Stimulated activated CD8-positive, alpha-beta memory T cell treated with anti-CD3 and anti-CD28 coated beads, Interleukin-7, amount 100 ng/mL, for 1 hour (primary cell): ENCODE data around the gene LUC7L.
"Not testable (repeated sequence)": the region's sequence is repeated elsewhere in the genome, so short reads cannot be mapped to it uniquely, and the experiment has no call there.

ENCODE experiments used
- DNase-seq, 2 donors: peaks; one replicate each; pipeline ENCODE4 v3.0.0-alpha.2; 2020; ENCODE audit warnings: low read depth in 2 of 2

Gene LUC7L

DNA sequence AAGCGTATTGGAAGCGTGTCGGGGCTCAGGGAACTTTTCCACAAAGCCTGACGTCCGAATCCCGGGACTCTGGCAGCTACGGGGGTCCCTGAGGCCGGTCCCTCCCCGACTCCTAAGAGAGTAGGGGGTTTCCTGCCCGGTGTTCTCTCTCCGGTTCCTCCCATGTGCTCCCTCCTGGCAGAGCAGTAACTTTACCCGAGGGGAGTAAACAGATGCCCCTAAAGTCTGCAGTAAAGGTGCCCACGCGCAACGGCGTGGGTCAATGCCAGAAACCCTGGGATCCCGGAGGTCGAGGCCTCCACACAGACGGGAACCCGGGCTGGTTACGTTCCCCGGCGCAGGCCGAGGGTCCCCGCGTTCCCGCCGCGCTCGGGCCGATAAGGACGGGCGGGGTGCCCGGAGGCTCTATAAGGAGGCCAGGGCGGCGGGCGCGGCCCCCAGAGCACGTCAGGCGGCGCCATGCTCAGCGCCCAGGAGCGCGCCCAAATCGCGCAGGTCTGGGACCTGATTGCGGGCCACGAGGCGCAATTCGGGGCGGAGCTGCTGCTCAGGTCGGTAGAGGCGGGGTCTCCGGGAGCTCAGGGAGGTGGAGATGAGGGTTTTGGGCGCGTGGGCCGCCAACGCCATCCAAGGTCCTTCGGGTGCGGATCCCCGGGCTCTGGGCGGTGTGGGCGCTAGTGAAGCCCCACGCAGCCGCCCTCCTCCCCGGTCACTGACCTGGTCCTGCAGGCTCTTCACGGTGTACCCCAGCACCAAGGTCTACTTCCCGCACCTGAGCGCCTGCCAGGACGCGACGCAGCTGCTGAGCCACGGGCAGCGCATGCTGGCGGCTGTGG is 63.5 kb downstream of the LUC7L start, which contains the start of gene HBM:
HBM (plus strand) TSS at position 440 of the 836 bp plus-strand sequence; CDS start at position 460, 20 bp downstream.
- DNase-seq = no peak

DNA sequence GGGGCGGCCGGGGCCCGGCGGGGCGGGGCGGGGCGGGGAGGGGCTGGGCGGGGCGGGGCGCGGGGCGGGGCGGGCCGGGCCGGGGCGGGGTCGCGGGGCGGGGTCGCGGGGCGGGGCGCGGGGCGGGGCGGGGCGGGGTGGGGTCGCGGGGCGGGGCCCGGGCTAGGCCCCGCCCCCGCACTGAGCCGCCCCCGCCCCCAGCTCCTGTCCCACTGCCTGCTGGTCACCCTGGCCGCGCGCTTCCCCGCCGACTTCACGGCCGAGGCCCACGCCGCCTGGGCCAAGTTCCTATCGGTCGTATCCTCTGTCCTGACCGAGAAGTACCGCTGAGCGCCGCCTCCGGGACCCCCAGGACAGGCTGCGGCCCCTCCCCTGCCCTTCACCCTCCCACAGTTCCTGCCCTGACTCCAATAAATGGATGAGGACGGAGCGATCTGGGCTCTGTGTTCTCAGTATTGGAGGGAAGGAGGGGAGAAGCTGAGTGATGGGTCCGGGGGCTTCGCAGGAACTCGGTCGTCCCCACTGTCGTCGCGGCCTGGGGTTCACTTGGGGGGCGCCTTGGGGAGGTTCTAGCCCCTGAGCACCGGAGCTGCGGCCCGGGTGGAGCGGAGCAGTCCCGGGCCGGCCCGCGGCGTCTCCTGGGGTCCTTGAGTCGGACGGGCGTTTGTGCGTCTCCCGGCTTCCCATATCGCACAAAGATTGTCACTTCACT is 64.3 kb downstream of the LUC7L start:
- no peak for DNase-seq

DNA sequence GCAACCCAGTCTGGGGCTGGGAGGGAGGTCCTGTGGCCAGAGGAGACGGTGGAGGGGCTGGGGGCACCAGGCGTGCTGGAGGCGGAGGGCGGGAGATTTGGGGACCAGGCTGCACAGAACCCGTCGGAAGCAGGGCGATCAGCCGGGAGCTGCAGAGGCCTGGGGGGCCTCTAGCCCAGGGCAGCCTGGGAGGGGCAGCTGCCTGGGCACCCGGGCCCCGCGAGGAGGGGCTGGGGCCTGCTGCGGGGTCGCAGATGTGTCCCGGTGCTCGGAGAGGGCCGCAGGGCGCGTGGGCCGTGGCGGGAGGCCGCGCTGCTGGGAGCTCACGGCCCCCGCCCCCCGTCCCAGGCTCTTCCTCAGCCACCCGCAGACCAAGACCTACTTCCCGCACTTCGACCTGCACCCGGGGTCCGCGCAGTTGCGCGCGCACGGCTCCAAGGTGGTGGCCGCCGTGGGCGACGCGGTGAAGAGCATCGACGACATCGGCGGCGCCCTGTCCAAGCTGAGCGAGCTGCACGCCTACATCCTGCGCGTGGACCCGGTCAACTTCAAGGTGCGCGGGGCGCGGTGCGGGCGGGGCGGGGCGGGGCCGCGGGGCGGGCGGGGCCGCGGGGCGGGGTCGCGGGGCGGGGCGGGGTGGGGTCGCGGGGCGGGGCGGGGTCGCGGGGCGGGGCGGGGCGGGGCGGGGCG is 65.0 kb downstream of the LUC7L start:
- not testable (repeated sequence) for DNase-seq

DNA sequence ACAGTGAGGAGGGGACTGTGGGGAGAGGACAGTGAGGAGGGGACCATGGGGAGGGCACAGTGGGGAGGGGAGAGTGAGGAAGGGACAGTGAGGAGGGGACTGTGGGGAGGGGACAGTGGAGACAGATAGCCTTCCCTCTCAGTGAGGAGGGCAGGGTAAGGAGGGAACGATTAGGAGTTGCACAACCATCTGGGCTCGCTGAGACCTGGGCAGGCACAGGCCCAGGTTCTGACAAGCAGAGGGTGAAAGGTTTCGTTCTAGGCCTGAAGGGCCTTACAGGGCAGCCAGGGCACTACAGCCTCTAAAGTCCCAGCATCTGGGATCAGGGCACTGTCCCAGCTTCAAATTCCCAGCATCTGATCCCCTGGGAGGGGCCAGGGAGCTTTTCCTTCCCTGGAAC is 65.6 kb downstream of the LUC7L start:
- not testable (repeated sequence) for DNase-seq

DNA sequence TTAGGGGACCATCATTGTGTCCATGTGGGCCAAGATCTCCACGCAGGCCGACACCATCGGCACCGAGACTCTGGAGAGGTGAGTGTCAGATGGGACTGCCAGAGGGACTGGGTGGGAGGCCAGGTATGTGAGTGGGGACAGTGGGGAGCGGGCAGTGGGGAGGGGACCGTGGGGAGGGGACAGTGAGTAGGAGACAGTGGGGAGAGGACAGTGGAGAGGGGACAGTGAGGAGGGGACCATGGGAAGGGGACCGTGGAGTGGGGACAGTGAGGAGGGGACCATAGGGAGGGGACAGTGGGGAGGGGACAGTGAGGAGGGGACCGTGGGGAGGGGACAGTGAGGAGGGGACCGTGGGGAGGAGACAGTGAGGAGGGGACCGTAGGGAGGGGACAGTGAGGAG is 66.1 kb downstream of the LUC7L start:
- not testable (repeated sequence) for DNase-seq

DNA sequence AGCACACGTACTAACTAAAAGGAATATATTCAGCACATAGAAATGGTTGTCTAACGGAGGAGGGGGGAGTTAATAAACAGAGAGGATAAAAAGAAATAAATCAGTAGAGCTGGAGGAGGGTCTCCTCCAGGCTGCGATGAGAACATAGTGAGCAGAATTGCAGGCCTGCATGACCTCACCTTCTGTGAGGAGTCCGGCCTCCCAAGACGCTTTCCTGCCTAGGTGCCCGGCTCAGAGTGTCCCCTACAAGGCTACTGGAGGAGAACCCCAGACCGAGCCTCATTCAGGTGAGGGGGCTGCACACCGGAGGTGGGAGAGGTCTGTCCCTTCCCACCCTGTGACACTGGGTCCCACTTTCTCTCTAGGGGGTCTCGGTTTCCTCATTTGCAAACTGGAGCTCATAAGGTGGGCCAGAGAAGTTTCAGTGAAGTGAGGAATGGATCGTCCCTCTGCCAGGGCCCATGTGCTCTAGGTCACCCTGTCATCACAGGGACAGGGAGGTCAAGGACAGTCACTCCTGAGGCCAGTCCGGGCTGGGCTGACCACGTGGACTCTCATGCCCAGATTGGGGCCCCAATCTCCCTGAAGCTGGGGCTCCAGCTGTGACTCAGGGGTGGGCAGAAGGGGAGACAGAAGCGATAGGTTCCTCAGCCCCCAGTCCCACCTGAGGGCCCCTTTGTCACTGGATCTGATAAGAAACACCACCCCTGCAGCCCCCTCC is 66.8 kb downstream of the LUC7L start:
- DNase-seq = no peak

DNA sequence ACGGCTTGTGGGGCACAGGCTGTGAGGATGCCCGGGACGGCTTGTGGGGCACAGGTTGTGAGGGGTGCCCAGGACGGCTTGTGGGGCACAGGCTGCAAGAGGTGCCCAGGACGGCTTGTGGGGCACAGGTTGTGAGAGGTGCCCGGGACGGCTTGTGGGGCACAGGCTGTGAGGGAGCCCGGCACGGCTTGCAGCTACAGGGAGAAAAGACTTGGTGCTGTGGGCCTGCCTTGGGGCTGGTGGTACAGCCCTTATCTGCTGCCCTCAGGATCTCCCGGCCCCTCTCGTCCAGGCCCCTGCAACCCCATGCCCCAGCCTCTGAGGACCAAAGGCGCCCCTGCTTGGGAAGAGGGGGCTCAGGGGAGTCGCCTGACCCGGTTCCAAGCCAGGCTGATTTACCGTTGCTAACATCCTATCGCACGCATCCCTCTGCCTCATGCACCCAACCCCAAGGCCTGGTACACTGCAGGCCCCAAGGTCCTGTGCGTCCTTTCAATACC is 68.5 kb downstream of the LUC7L start:
- DNase-seq = no peak

DNA sequence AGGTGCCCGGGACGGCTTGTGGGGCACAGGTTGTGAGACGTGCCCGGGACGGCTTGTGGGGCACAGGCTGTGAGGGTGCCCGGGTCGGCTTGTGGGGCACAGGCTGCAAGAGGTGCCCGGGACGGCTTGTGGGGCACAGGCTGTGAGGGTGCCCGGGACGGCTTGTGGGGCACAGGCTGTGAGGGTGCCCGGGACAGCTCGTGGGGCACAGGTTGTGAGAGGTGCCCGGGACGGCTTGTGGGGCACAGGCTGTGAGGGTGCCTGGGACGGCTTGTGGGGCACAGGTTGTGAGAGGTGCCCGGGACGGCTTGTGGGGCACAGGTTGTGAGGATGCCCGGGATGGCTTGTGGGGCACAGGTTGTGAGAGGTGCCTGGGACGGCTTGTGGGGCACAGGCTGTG is 69.0 kb downstream of the LUC7L start:
- DNase-seq = not testable (repeated sequence)

DNA sequence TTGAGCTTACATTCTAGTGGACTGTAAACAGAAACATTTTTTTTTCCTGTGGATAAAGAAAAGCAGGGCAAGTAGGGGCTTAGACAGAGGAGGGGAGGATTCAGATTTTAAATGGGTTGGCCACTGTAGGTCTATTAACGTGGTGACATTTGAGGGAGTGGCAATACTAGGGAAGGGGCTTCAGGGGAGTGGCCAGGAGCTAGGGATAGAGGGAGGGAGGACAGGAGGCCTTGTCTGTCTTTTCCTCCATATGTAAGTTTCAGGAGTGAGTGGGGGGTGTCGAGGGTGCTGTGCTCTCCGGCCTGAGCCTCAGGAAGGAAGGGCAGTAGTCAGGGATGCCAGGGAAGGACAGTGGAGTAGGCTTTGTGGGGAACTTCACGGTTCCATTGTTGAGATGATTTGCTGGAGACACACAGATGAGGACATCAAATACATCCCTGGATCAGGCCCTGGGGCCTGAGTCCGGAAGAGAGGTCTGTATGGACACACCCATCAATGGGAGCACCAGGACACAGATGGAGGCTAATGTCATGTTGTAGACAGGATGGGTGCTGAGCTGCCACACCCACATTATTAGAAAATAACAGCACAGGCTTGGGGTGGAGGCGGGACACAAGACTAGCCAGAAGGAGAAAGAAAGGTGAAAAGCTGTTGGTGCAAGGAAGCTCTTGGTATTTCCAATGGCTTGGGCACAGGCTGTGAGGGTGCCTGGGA is 70.0 kb downstream of the LUC7L start:
- no peak for DNase-seq

DNA sequence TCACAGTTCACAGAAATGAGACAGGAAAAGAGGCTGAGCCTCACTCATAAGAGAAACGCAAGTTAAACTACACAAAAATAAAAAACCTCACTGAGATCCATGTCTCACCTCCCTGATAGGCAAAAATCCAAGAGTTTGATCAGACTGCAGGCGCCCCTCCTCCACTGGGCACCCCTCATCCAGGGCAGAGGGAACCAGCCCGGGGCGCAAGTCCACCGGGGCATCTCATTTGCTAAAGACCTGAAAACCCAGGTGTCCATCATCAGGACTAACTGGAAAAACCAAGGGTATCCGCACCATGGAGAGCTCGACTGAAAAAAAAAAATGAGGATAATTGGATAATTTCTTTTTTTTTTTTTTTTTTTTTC is 74.2 kb downstream of the LUC7L start:
- no peak for DNase-seq

DNA sequence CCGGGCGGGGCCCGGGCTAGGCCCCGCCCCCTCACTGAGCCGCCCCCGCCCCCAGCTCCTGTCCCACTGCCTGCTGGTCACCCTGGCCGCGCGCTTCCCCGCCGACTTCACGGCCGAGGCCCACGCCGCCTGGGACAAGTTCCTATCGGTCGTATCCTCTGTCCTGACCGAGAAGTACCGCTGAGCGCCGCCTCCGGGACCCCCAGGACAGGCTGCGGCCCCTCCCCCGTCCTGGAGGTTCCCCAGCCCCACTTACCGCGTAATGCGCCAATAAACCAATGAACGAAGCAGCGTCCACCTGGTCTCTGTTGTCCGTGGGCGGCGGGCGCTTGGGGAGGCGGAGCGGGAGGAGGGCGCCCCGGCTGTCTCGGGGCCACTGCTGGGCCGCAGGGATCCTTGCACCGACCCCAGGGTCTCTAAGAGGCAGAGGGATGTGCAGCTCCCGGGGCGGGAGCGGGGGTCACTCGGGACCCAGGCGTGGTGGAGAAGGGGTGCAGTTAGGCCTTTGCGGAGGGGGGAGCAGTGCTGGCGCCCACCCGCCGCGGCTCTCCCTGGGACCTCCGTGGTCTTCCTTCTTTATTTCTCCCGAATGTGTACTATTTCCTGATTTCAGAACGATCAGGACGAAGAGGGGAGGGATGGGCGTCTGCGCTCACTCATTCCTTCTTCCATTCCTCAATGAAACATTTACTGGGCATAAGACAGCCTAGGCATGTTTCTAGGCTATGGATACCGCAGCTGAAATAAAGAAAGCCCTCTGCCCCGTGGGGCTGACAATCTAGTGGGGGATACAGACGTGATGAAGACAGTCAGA is 74.8 kb downstream of the LUC7L start:
- no peak for DNase-seq

DNA sequence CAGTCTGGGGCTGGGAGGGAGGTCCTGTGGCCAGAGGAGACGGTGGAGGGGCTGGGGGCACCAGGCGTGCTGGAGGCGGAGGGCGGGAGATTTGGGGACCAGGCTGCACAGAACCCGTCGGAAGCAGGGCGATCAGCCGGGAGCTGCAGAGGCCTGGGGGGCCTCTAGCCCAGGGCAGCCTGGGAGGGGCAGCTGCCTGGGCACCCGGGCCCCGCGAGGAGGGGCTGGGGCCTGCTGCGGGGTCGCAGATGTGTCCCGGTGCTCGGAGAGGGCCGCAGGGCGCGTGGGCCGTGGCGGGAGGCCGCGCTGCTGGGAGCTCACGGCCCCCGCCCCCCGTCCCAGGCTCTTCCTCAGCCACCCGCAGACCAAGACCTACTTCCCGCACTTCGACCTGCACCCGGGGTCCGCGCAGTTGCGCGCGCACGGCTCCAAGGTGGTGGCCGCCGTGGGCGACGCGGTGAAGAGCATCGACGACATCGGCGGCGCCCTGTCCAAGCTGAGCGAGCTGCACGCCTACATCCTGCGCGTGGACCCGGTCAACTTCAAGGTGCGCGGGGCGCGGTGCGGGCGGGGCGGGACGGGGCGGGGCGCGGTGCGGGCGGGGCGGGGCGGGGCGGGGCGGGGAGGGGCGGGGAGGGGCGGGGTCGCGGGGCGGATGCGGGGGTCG is 75.6 kb downstream of the LUC7L start:
- not testable (repeated sequence) for DNase-seq

DNA sequence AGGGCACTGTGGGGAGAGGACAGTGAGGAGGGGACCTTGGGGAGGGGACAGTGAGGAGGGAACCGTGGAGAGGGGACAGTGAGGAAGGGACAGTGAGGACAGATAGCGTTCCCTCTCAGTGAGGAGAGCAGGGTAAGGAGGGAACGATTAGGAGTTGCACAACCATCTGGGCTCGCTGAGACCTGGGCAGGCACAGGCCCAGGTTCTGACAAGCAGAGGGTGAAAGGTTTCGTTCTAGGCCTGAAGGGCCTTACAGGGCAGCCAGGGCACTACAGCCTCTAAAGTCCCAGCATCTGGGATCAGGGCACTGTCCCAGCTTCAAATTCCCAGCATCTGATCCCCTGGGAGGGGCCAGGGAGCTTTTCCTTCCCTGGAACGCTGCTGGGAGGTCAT is 76.1 kb downstream of the LUC7L start:
- DNase-seq = not testable (repeated sequence)

DNA sequence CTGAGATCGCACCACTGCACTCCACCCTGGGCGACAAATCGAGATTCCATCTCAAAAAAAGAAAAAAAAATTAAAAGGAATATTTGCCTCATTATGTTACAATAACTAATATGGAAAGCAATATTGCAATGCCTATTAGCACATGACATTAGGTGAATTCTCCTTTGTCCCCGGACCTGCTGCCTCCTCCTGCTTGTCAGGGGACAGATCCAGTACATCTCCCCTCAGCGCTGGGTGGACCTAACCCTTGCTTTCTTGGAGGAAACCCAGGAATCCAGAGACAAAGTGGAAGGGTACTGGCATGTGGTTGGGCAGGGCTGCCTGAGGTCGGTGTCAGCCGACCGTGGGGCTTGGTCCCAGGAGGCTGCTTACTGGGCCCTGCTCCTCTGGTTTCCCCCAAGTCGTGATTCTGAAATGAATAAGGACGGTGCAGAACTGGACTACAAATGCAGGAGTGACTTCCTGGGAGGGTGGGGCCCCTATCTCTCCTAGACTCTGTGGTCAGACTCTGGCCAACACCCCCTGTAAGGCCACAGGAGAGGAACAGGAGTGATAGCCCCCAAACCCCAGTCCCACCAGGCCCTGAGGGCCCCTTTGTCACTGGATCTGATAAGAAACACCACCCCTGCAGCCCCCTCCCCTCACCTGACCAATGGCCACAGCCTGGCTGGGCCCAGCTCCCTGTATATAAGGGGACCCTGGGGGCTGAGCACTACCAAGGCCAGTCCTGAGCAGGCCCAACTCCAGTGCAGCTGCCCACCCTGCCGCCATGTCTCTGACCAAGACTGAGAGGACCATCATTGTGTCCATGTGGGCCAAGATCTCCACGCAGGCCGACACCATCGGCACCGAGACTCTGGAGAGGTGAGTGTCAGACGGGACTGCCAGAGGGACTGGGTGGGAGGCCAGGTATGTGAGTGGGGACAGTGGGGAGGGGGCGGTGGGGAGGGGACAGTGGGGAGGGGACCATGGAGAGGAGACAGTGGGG is 76.8 kb downstream of the LUC7L start, which contains the start of gene HBZ:
HBZ (plus strand) TSS at position 504 of the 988 bp plus-strand sequence; CDS start at position 770, 266 bp downstream.
- DNase-seq = no peak

DNA sequence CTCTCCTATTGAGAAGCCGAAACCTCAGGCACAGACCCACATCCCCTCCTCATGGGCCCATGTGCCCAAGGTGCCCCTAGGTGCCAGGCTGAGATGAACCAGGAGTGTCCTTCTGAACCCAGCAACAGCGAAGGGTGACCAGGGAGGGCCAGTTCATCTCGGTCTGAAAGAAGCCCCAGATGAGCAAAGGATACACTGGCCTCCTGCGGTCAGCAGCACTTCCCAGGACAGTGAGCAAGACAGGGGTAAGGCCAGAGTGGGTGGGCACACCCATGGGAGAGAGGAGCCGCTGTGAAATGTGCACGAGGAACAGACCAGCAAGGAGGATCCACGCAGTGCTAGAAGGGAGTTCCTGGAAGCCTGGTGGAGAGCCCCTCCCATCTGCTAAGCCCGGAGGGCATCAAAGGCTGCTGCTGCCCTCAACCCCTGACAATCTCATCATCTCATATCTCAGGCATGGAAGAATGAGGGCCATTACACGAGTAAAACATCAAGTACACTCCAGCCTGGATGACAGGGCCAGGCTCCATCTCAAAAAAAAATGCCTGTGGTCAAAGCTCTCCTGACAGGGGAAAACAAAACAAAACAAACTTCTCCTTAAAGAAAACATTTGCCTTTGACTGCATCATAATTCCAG is 80.1 kb downstream of the LUC7L start:
- no peak for DNase-seq

DNA sequence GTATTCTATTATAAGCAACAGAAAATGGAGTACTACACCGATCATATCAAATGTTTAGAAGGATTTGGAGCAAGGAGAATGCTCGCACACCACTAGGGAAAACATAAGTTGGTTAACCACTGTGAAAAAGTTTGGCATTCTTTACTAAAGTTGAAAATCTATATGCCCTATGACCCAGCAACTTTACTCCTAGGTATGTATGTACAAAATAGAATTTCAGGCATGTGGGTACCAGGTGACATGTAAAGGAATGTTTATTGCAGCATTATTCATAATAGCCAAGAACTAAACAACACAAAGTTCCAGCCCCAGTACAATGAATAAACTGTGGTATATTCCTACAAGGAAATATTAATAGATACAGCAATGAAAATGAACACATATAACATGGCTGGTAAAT is 82.6 kb downstream of the LUC7L start:
- DNase-seq = no peak

DNA sequence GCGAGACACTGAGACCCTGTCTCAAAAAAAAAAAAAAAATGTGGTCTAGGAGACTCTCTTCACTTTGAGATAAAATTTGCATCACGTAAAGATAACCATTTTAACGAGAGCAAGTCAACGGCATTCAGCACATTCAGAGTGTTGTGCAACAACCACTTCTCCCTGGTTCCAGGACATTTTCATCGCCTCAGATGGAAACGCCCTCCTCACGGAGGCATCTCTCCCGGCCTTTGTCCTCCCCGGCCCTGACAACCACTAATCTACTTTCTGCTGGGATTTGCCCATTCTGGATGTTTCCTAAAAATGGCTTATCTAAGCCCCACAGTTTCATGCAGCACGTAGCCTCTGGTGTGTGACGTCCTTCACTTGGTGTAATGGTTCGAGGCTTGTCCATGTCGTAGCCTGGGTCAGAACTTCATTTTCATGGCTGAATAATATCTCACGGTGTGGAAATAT is 84.4 kb downstream of the LUC7L start:
- DNase-seq = no peak

DNA sequence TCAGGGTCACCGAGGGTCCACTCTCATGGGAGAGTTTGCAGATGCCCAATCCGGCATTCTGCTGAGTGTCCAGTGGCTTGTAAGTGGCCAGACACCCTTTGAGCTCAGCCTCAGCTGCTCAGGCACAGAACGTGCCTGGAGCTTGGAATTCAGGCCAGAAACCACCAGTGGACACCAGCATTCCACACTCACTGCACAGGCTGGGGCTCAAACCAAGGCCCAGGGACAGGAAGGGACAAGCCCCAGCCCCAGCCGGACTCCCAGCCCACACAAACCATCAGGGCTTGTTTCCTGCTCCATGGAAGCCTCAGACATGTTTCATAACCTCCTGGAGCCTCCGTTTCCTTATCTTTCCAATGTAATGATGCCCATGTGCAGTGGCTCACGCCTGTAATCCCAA is 85.8 kb downstream of the LUC7L start:
- DNase-seq = no peak
